ENCODE results near the gene CD80.

GRCh38 chr3:119485563-119485962, 73.9 kb downstream of the CD80 start:
- TF ChIP-seq, protein P1, sequence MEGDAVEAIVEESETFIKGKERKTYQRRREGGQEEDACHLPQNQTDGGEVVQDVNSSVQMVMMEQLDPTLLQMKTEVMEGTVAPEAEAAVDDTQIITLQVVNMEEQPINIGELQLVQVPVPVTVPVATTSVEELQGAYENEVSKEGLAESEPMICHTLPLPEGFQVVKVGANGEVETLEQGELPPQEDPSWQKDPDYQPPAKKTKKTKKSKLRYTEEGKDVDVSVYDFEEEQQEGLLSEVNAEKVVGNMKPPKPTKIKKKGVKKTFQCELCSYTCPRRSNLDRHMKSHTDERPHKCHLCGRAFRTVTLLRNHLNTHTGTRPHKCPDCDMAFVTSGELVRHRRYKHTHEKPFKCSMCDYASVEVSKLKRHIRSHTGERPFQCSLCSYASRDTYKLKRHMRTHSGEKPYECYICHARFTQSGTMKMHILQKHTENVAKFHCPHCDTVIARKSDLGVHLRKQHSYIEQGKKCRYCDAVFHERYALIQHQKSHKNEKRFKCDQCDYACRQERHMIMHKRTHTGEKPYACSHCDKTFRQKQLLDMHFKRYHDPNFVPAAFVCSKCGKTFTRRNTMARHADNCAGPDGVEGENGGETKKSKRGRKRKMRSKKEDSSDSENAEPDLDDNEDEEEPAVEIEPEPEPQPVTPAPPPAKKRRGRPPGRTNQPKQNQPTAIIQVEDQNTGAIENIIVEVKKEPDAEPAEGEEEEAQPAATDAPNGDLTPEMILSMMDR (IDR thresholded peaks at IDR 0.05): no peak
- TF ChIP-seq POLR2AphosphoS5 (IDR thresholded peaks at IDR 0.05): no peak

All from transverse colon (tissue), 4 donors.